SU-DHL-6 (cell line): Measurements from ENCODE around the gene FGF5.

Experiments
- H2AFZ ChIP-seq: fragments of 200-600 bp; sonication (generic); 2 replicates; pipeline ENCODE4 v1.6.1; 2014; ENCODE audit warnings: low read depth, mild to moderate bottlenecking, moderate library complexity, mixed read lengths, antibody characterized with exemption, low read length; ENCODE audit not compliant: severe bottlenecking
- H3F3A ChIP-seq: fragments of 200-600 bp; shearing (Covaris generic); 2 replicates; pipeline ENCODE4 v1.6.0; 2016; ENCODE audit warnings: antibody characterized with exemption, mild to moderate bottlenecking; ENCODE audit not compliant: insufficient read depth
- H3K27ac ChIP-seq: fragments of 200-600 bp; sonication (generic); 2 replicates; pipeline ENCODE4 v1.5.1; 2016; ENCODE audit warnings: low read depth, mild to moderate bottlenecking, low read length, moderate library complexity, mixed read lengths
- H3K27me3 ChIP-seq: fragments of 200-600 bp; sonication (generic), shearing (Covaris generic); 2 replicates; pipeline ENCODE4 v1.6.0; 2014; ENCODE audit warnings: mild to moderate bottlenecking, low read length
- H3K36me3 ChIP-seq: fragments of 200-600 bp; sonication (generic); 2 replicates; pipeline ENCODE4 v1.6.1; 2014; ENCODE audit warnings: mild to moderate bottlenecking, low read length, mixed read lengths
- H3K4me2 ChIP-seq: fragments of 300-600, 200-600 bp; shearing (Covaris generic), sonication (generic); 2 replicates; pipeline ENCODE4 v1.6.0; 2014; ENCODE audit warnings: low read length, low read depth, mild to moderate bottlenecking; ENCODE audit not compliant: poor library complexity, severe bottlenecking
- H3K4me3 ChIP-seq: fragments of 200-600 bp; sonication (generic); 2 replicates; pipeline ENCODE4 v1.5.1; 2014; ENCODE audit warnings: antibody characterized with exemption, low read length, mild to moderate bottlenecking, mixed read lengths; ENCODE audit not compliant: insufficient read depth, poor library complexity, severe bottlenecking
- H3K79me2 ChIP-seq: fragments of 200-600 bp; sonication (generic); 2 replicates; pipeline ENCODE4 v1.6.1; 2014; ENCODE audit warnings: mild to moderate bottlenecking, low read length, moderate library complexity; ENCODE audit not compliant: insufficient read depth
- H3K9ac ChIP-seq: fragments of 200-600 bp; sonication (generic); 2 replicates; pipeline ENCODE4 v1.7.0; 2014; ENCODE audit warnings: mild to moderate bottlenecking, low read length
- H3K9me2 ChIP-seq: fragments of 200-600 bp; sonication (generic); replicated peaks from 2 replicates; pipeline ENCODE4 v1.6.1; 2014; ENCODE audit warnings: low read length; ENCODE audit not compliant: insufficient read depth
- H3K9me3 ChIP-seq: fragments of 200-600 bp; sonication (generic); 2 replicates; pipeline ENCODE4 v1.6.1; 2014; ENCODE audit warnings: low read length, mixed read lengths; ENCODE audit not compliant: insufficient read depth
- H4K20me1 ChIP-seq: fragments of 200-600 bp; sonication (generic); 2 replicates; pipeline ENCODE4 v1.6.1; 2014; ENCODE audit warnings: low read depth, mild to moderate bottlenecking, antibody characterized with exemption, low read length, moderate library complexity, mixed read lengths
- CTCF ChIP-seq: fragments of 200-600 bp; sonication (generic); IDR thresholded peaks from one replicate; pipeline ENCODE4 v1.5.1; 2017; ENCODE audit warnings: antibody characterized with exemption, mild to moderate bottlenecking, low read length, moderate library complexity; ENCODE audit not compliant: insufficient read depth, poor library complexity, severe bottlenecking
- EZH2phosphoT487 ChIP-seq: fragments of 200-600 bp; sonication (generic), shearing (Covaris generic); conservative IDR thresholded peaks from 2 replicates; pipeline ENCODE4 v1.6.1; 2018; ENCODE audit warnings: mild to moderate bottlenecking, antibody characterized with exemption, low read length, moderate library complexity, mixed read lengths

FGF5 gene

GRCh38 chr4:80335226-80335553 lies 68.7 kb downstream of the FGF5 start:
- H3K9ac ChIP-seq: peak overlapping the region; percentile 36; the same call in 1 of the 2 replicates
- no peaks in the 10 kb centered on the region for H3K9me3 ChIP-seq
- H2AFZ ChIP-seq: peak overlapping the region; percentile 79
- H3K4me2 ChIP-seq: peak overlapping the region; percentile 66
- H4K20me1 ChIP-seq: no peaks in the 10 kb centered on the region
- TF ChIP-seq EZH2phosphoT487 (no peak), CTCF (no peak)
- H3F3A ChIP-seq: no peaks in the 10 kb centered on the region
- H3K79me2 ChIP-seq: no peaks in the 10 kb centered on the region
- H3K27ac ChIP-seq: no peak overlapping the region
- H3K27me3 ChIP-seq: no peaks in the 10 kb centered on the region
- no peaks in the 10 kb centered on the region for H3K9me2 ChIP-seq
- H3K4me3 ChIP-seq: peak overlapping the region; percentile 57
- no peaks in the 10 kb centered on the region for H3K36me3 ChIP-seq

GRCh38 chr4:80335554-80336358 lies 69.3 kb downstream of the FGF5 start, which contains the start of gene CFAP299:
Gene CFAP299 (plus strand): TSS chr4:80335730.
- Histone ChIP-seq H3K9me2 (no peaks in the 10 kb centered on the region), H3K9ac (peak within 1 kb of the TSS; percentile 36; the same call in 1 of the 2 replicates), H3K27me3 (no peaks in the 10 kb centered on the region), H3K27ac (no peak within 1 kb of the TSS), H3K4me2 (peak within 1 kb of the TSS; percentile 66), H3F3A (no peaks in the 10 kb centered on the region), H2AFZ (peak within 1 kb of the TSS; percentile 79), H3K79me2 (no peaks in the 10 kb centered on the region), H3K4me3 (peak within 1 kb of the TSS; percentile 57), H4K20me1 (no peaks in the 10 kb centered on the region), H3K36me3 (no peaks in the 10 kb centered on the region), H3K9me3 (no peaks in the 10 kb centered on the region)
- no peak for TF ChIP-seq CTCF
- no peak for TF ChIP-seq EZH2phosphoT487

GRCh38 chr4:80336582-80336981 lies 70.1 kb downstream of the FGF5 start:
- no peak for TF ChIP-seq CTCF
- no peak for TF ChIP-seq EZH2phosphoT487
- Histone ChIP-seq H3K27ac (no peak overlapping the region), H3K27me3 (no peaks in the 10 kb centered on the region), H3K36me3 (no peaks in the 10 kb centered on the region), H3K9ac (no peak overlapping the region), H2AFZ (no peak overlapping the region), H3K9me2 (no peaks in the 10 kb centered on the region), H3K4me2 (peak overlapping the region; percentile 66), H3K9me3 (no peaks in the 10 kb centered on the region), H4K20me1 (no peaks in the 10 kb centered on the region), H3K79me2 (no peaks in the 10 kb centered on the region), H3K4me3 (no peak overlapping the region), H3F3A (no peaks in the 10 kb centered on the region)
